Neuron (in vitro differentiated cells): ENCODE data around the gene SEMA3G.

Experiments
- H2AFZ ChIP-seq: one replicate; pipeline ENCODE4 v1.6.1; 2013; ENCODE audit warnings: low read depth, mild to moderate bottlenecking, inconsistent platforms, low read length, moderate library complexity
- H3K27me3 ChIP-seq: one replicate; pipeline ENCODE4 v1.6.1; 2013; ENCODE audit warnings: low read length; ENCODE audit not compliant: insufficient read depth
- H3K36me3 ChIP-seq: one replicate; pipeline ENCODE4 v1.6.1; 2013; ENCODE audit warnings: low read length; ENCODE audit not compliant: insufficient read depth
- H3K4me1 ChIP-seq: one replicate; pipeline ENCODE4 v1.6.1; 2013; ENCODE audit warnings: low read length; ENCODE audit not compliant: insufficient read depth
- H3K4me3 ChIP-seq: 2 replicates; pipeline ENCODE4 v1.5.1; 2013; ENCODE audit warnings: mild to moderate bottlenecking, low read length, moderate library complexity
- H3K9me3 ChIP-seq: one replicate; pipeline ENCODE4 v1.6.1; 2013; ENCODE audit warnings: low read length

Gene SEMA3G

GRCh38 chr3:52435246-52436101 is 9.4 kb downstream of the SEMA3G start:
- Histone ChIP-seq H3K4me3 (no peak overlapping the region), H3K36me3 (no peaks in the 10 kb centered on the region), H3K9me3 (no peaks in the 10 kb centered on the region), H3K27me3 (peaks cover 3% of the 10 kb centered on the region), H2AFZ (no peak overlapping the region), H3K4me1 (peaks cover 21% of the 10 kb centered on the region)

DNA sequence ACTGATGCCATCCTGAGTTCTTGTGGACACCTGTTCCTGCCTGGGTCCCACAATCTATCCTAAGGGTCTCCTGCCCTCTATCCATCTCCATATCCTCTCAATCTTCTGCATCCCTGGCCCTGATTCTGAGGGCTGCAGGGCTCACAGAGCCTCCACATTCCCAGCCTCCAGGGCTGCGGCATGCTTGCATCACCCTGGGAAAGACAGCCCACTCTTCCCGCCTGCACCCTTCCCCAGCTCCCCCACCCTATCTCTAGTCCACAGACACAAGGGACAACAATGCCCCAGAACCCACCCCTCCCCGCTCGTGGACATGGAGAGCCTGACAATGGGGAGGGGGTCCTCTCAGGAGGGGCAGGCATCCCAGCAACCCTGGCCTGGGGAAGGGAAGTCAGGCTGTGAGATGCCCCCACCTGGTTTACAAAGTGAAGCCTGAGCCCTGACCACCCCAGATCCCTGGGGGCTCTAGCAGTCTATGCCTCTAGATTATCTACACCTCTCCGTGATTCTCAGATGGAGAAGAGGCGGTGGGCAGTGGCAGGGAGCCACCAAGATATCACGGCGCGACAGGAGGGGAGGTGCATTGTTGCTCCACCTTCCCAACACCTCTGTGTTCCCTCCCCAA is 10.3 kb downstream of the SEMA3G start:
- Histone ChIP-seq H3K4me1 (peaks cover 21% of the 10 kb centered on the region), H2AFZ (no peak overlapping the region), H3K4me3 (no peak overlapping the region), H3K9me3 (no peaks in the 10 kb centered on the region), H3K36me3 (no peaks in the 10 kb centered on the region), H3K27me3 (peaks cover 3% of the 10 kb centered on the region)

GRCh38 chr3:52433996-52434479 is 10.9 kb downstream of the SEMA3G start:
- H3K4me1 ChIP-seq, result peaks cover 21% of the 10 kb centered on the region
- H3K9me3 ChIP-seq, result no peaks in the 10 kb centered on the region
- peaks cover 3% of the 10 kb centered on the region for H3K27me3 ChIP-seq
- H2AFZ ChIP-seq, result peak overlapping the region; percentile 33
- H3K36me3 ChIP-seq, result no peaks in the 10 kb centered on the region
- no peak overlapping the region for H3K4me3 ChIP-seq

DNA sequence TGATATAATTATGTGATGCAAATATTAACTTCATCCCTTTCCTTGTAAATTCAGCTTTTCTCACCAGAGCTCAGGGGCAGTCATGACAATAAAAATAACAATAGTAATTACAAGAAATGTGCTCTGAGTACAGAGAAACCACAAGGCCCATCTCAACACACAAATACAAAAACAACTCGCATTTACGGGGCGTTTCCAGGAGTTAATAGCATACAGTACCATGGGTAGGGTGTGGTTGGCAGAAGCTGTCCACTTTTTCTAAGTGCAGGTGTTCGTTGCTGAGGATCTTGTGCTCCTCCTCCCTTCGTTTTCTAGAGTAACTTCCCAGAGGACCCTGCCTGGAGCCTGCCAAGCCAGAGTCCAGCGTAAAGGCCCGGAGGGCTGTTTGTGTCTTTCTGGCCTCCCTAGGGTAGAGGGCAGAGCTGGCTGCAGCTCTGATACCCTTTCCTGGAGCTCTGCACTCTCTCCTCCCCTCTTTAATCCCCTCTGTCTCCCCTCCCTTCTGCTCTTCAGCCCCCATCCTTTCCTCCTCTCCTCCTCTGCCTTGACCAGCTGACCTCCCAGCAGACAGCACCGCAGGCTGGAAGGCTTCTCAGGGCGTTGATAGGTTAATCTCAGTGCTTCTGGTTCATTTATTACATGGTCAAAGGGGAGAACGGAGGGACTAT is 11.4 kb downstream of the SEMA3G start:
- Histone ChIP-seq H3K4me3 (no peak overlapping the region), H2AFZ (peak overlapping the region; percentile 33), H3K27me3 (peaks cover 3% of the 10 kb centered on the region), H3K36me3 (no peaks in the 10 kb centered on the region), H3K4me1 (peaks cover 21% of the 10 kb centered on the region), H3K9me3 (no peaks in the 10 kb centered on the region)

GRCh38 chr3:52432691-52433141 is 12.2 kb downstream of the SEMA3G start:
- Histone ChIP-seq H3K4me3 (no peak overlapping the region), H2AFZ (no peak overlapping the region), H3K9me3 (no peaks in the 10 kb centered on the region), H3K36me3 (no peaks in the 10 kb centered on the region), H3K4me1 (peaks cover 21% of the 10 kb centered on the region), H3K27me3 (no peaks in the 10 kb centered on the region)

DNA sequence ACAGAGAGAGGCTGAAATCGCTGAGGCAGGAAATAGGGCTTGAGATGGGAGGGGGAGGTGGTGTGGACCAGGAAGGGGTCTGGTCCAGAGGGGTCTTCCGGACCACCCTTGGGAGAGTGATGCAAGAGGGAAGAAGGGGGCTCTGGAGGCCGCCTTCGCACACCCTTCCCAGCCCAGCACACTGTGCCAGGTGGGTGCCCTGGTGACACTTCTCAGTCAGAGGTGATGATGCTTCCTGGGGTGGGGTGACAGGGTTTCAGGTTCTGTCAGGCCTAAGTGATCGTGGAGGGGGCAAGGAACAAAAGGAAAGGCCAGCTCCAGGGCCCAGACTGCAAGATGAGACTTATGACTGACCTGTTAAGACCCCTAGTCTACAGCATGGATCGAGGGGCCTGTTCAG is 12.7 kb downstream of the SEMA3G start:
- no peak overlapping the region for H2AFZ ChIP-seq

GRCh38 chr3:52431459-52432223 is 13.3 kb downstream of the SEMA3G start:
- H3K36me3 ChIP-seq, result no peaks in the 10 kb centered on the region
- H3K4me1 ChIP-seq, result peaks cover 21% of the 10 kb centered on the region

More for the DNA sequence above, 12.7 kb downstream of the SEMA3G start:
- H3K27me3 ChIP-seq, result no peaks in the 10 kb centered on the region
- no peaks in the 10 kb centered on the region for H3K9me3 ChIP-seq
- H3K36me3 ChIP-seq, result no peaks in the 10 kb centered on the region
- no peak overlapping the region for H3K4me3 ChIP-seq
- H3K4me1 ChIP-seq, result peaks cover 21% of the 10 kb centered on the region

DNA sequence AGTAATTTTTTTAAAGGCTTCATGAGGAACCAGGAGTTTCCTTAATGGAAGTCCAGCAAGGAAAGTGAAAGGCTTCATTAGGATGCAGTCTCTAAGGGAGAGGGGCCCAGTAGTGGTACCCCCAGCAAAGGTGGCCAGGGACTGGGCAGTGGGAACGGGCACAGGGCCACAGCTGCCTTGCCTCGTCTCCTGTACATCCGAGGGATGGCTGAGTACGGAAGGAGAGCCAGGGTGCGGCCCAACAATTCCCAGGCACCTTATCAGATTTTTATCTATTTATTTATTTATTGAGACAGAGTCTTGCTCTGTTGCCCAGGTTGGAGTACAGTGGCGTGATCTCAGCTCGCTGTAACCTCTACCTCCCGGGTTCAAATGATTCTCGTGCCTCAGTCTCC is 14.5 kb downstream of the SEMA3G start:
- Histone ChIP-seq H3K36me3 (no peaks in the 10 kb centered on the region), H3K27me3 (no peaks in the 10 kb centered on the region), H3K4me1 (peaks cover 21% of the 10 kb centered on the region), H2AFZ (no peak overlapping the region), H3K9me3 (no peaks in the 10 kb centered on the region), H3K4me3 (no peak overlapping the region)

More at GRCh38 chr3:52431459-52432223, 13.3 kb downstream of the SEMA3G start:
- Histone ChIP-seq H3K9me3 (no peaks in the 10 kb centered on the region), H3K27me3 (no peaks in the 10 kb centered on the region), H2AFZ (no peak overlapping the region), H3K4me3 (no peak overlapping the region)

GRCh38 chr3:52429779-52430415 is 15.0 kb downstream of the SEMA3G start:
- no peaks in the 10 kb centered on the region for H3K27me3 ChIP-seq
- peaks cover 19% of the 10 kb centered on the region for H3K4me1 ChIP-seq
- H3K9me3 ChIP-seq, result no peaks in the 10 kb centered on the region
- no peaks in the 10 kb centered on the region for H3K36me3 ChIP-seq
- no peak overlapping the region for H3K4me3 ChIP-seq
- no peak overlapping the region for H2AFZ ChIP-seq

DNA sequence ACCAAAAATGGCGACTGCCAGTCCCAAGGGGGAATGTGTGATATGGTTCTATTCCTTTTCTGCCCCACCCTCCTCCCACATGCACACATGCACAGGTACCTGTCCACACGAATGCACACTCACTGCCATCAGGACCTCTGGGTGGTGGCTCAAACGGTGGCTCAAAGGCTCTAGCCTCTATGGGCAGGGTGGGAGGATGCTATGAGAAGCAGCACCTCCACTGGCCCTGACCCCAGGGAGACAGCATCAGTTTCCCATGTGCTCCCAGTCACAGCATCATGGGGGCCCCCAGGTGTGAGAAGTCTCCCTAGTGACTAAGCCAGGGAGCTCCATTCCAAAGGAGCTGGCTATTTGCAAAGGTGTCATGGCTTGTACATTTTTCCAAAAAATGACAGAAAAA is 15.9 kb downstream of the SEMA3G start:
- Histone ChIP-seq H3K9me3 (no peaks in the 10 kb centered on the region), H2AFZ (no peak overlapping the region), H3K4me1 (peaks cover 17% of the 10 kb centered on the region), H3K4me3 (no peak overlapping the region), H3K27me3 (no peaks in the 10 kb centered on the region), H3K36me3 (no peaks in the 10 kb centered on the region)

- Histone ChIP-seq H2AFZ (no peak overlapping the region), H3K4me3 (no peak overlapping the region), H3K4me1 (peaks cover 11% of the 10 kb centered on the region), H3K36me3 (no peaks in the 10 kb centered on the region), H3K27me3 (no peaks in the 10 kb centered on the region), H3K9me3 (no peaks in the 10 kb centered on the region)
Observed at GRCh38 chr3:52428151-52429005, 16.5 kb downstream of the SEMA3G start.
